Glutamatergic neuron (in vitro differentiated cells): ENCODE data around the gene ZGPAT. TPM values are rescaled to one million over a fixed set of nuclear protein-coding genes. Genes with fewer than 3 reads are reported as not detected.

Source experiments
- DNase-seq: peaks from one replicate; pipeline ENCODE4 v3.0.0; 2022
- H3K27ac Mint-ChIP-seq: one replicate; pipeline ENCODE4 v1.8.0; 2020; ENCODE audit warnings: mild to moderate bottlenecking, mixed read lengths, inconsistent platforms; ENCODE audit not compliant: unreplicated experiment
- H3K27me3 Mint-ChIP-seq: one replicate; pipeline ENCODE4 v1.8.0; 2020; ENCODE audit warnings: mild to moderate bottlenecking, moderate library complexity, mixed read lengths, inconsistent platforms; ENCODE audit not compliant: unreplicated experiment
- H3K36me3 Mint-ChIP-seq: one replicate; pipeline ENCODE4 v1.8.0; 2020; ENCODE audit warnings: mild to moderate bottlenecking, mixed read lengths, inconsistent platforms; ENCODE audit not compliant: unreplicated experiment
- H3K4me1 Mint-ChIP-seq: one replicate; pipeline ENCODE4 v1.8.0; 2020; ENCODE audit warnings: mild to moderate bottlenecking, low read depth, mixed read lengths, inconsistent platforms; ENCODE audit not compliant: unreplicated experiment
- H3K4me3 Mint-ChIP-seq: one replicate; pipeline ENCODE4 v1.8.0; 2020; ENCODE audit warnings: mild to moderate bottlenecking, mixed read lengths, inconsistent platforms; ENCODE audit not compliant: unreplicated experiment
- H3K9me3 Mint-ChIP-seq: one replicate; pipeline ENCODE4 v1.8.0; 2020; ENCODE audit warnings: mild to moderate bottlenecking, moderate library complexity, mixed read lengths, inconsistent platforms; ENCODE audit not compliant: unreplicated experiment
- CTCF ChIP-seq: fragments of 200-600 bp; sonication (generic); IDR thresholded peaks from one replicate; pipeline ENCODE4 v1.5.0; 2021; ENCODE audit not compliant: partially characterized antibody, unreplicated experiment
- total RNA-seq: library from RNA; stranded (reverse); fragmentation: NEBNext Ultra II Directional; extraction: Animal tissue kit (Norgen Biotek cat#: 25700); gene quantifications from one replicate; pipeline ENCODE4 v1.2.1, GENCODE V29; 2021; ENCODE audit not compliant: unreplicated experiment

The ZGPAT gene
- total RNA-seq, 1 donor from 2014 or later: 41.5 TPM

GRCh38 chr20:63681609-63682142, 26.2 kb upstream of the ZGPAT start:
- Mint-ChIP-seq H3K27ac (no peak overlapping the region), H3K36me3 (no peaks in the 10 kb centered on the region), H3K4me1 (no peaks in the 10 kb centered on the region), H3K27me3 (no peaks in the 10 kb centered on the region), H3K9me3 (peaks cover 4% of the 10 kb centered on the region), H3K4me3 (no peak overlapping the region)
- DNase-seq: no peak
- TF ChIP-seq CTCF: no peak

- no peak for TF ChIP-seq CTCF
- no peak overlapping the region for H3K27ac Mint-ChIP-seq
- H3K36me3 Mint-ChIP-seq: no peaks in the 10 kb centered on the region
- H3K9me3 Mint-ChIP-seq: peaks cover 4% of the 10 kb centered on the region
- DNase-seq: no peak
- H3K27me3 Mint-ChIP-seq: no peaks in the 10 kb centered on the region
- no peak overlapping the region for H3K4me3 Mint-ChIP-seq
- H3K4me1 Mint-ChIP-seq: no peaks in the 10 kb centered on the region
Measured at GRCh38 chr20:63682384-63683139, 25.3 kb upstream of the ZGPAT start.

- Mint-ChIP-seq H3K27me3 (no peaks in the 10 kb centered on the region), H3K9me3 (peaks cover 5% of the 10 kb centered on the region), H3K4me1 (no peaks in the 10 kb centered on the region), H3K27ac (no peak overlapping the region), H3K36me3 (no peaks in the 10 kb centered on the region), H3K4me3 (no peak overlapping the region)
- no peak for DNase-seq
- TF ChIP-seq CTCF: no peak
Measured at GRCh38 chr20:63685269-63686026, 22.4 kb upstream of the ZGPAT start.

GRCh38 chr20:63686094-63686491, 21.7 kb upstream of the ZGPAT start:
- Mint-ChIP-seq H3K27ac (no peak overlapping the region), H3K27me3 (no peaks in the 10 kb centered on the region)
- TF ChIP-seq CTCF: no peak

More at GRCh38 chr20:63686094-63686491, 21.7 kb upstream of the ZGPAT start:
- Mint-ChIP-seq H3K36me3 (no peaks in the 10 kb centered on the region), H3K4me3 (no peak overlapping the region), H3K4me1 (no peaks in the 10 kb centered on the region), H3K9me3 (peaks cover 5% of the 10 kb centered on the region)
- DNase-seq: no peak
